H9 (cell line): ENCODE results near the gene ZNF385D. TPM values are rescaled to one million over a fixed set of nuclear protein-coding genes. Genes with fewer than 3 reads are reported as not detected.

ENCODE experiments used
- DNase-seq: peaks from one replicate; pipeline ENCODE4 v3.0.0-alpha.2; 2017
- H2AFZ ChIP-seq: one replicate; pipeline ENCODE4 v1.6.1; 2013; ENCODE audit warnings: mild to moderate bottlenecking, low read length, control low read depth, moderate library complexity
- H2AK5ac ChIP-seq: 2 replicates; pipeline ENCODE4 v1.6.1; 2013; ENCODE audit warnings: low read length, control low read depth, mixed read lengths; ENCODE audit not compliant: insufficient read length
- H2BK120ac ChIP-seq: one replicate; pipeline ENCODE4 v1.6.1; 2013; ENCODE audit warnings: low read depth, mild to moderate bottlenecking, low read length, control low read depth, inconsistent platforms; ENCODE audit not compliant: poor library complexity, severe bottlenecking
- H2BK12ac ChIP-seq: 2 replicates; pipeline ENCODE4 v1.6.1; 2013; ENCODE audit warnings: low read length, control low read depth, mixed read lengths, low read depth; ENCODE audit not compliant: insufficient read length
- H2BK15ac ChIP-seq: 2 replicates; pipeline ENCODE4 v1.6.1; 2013; ENCODE audit warnings: low read depth, low read length, control low read depth
- H2BK20ac ChIP-seq: one replicate; pipeline ENCODE4 v1.6.1; 2013; ENCODE audit warnings: low read depth, mild to moderate bottlenecking, low read length, control low read depth, inconsistent platforms; ENCODE audit not compliant: poor library complexity, severe bottlenecking
- H2BK5ac ChIP-seq: 2 replicates; pipeline ENCODE4 v1.6.1; 2013; ENCODE audit warnings: low read length, control low read depth, mixed read lengths; ENCODE audit not compliant: insufficient read length
- H3K14ac ChIP-seq: 2 replicates; pipeline ENCODE4 v1.6.1; 2013; ENCODE audit warnings: low read length, control low read depth; ENCODE audit not compliant: insufficient read depth
- H3K18ac ChIP-seq: 2 replicates; pipeline ENCODE4 v1.6.1; 2013; ENCODE audit warnings: low read depth, mild to moderate bottlenecking, mixed read lengths, low read length, control low read depth; ENCODE audit not compliant: insufficient read length
- H3K23ac ChIP-seq: 2 replicates; pipeline ENCODE4 v1.6.1; 2013; ENCODE audit warnings: low read length, control low read depth, mixed read lengths, low read depth; ENCODE audit not compliant: insufficient read length
- H3K23me2 ChIP-seq: 2 replicates; pipeline ENCODE4 v1.6.1; 2013; ENCODE audit warnings: low read depth, mild to moderate bottlenecking, mixed read lengths, low read length, control low read depth; ENCODE audit not compliant: insufficient read length, poor library complexity, severe bottlenecking
- H3K27ac ChIP-seq: 2 replicates; pipeline ENCODE4 v1.5.1; 2013; ENCODE audit warnings: low read length, control low read depth, mixed read lengths, low read depth; ENCODE audit not compliant: insufficient read length
- H3K27me3 ChIP-seq: 2 replicates; pipeline ENCODE4 v1.6.1; 2013; ENCODE audit warnings: low read length, control low read depth, inconsistent platforms; ENCODE audit not compliant: insufficient read depth
- H3K4ac ChIP-seq: 2 replicates; pipeline ENCODE4 v1.6.1; 2013; ENCODE audit warnings: low read depth, mild to moderate bottlenecking, control low read depth, inconsistent platforms, low read length, moderate library complexity
- H3K4me1 ChIP-seq: 2 replicates; pipeline ENCODE4 v1.6.1; 2013; ENCODE audit warnings: low read length, control low read depth, inconsistent platforms; ENCODE audit not compliant: insufficient read depth
- H3K4me2 ChIP-seq: 2 replicates; pipeline ENCODE4 v1.6.1; 2013; ENCODE audit warnings: low read length, control low read depth, mixed read lengths; ENCODE audit not compliant: insufficient read length, insufficient read depth
- H3K56ac ChIP-seq: 2 replicates; pipeline ENCODE4 v1.6.1; 2013; ENCODE audit warnings: low read depth, mild to moderate bottlenecking, mixed read lengths, low read length, control low read depth; ENCODE audit not compliant: insufficient read length
- H3K79me1 ChIP-seq: 2 replicates; pipeline ENCODE4 v1.6.1; 2013; ENCODE audit warnings: low read depth, mild to moderate bottlenecking, moderate library complexity, low read length, control low read depth, inconsistent platforms; ENCODE audit not compliant: insufficient read depth, poor library complexity, severe bottlenecking
- H3K79me2 ChIP-seq: 2 replicates; pipeline ENCODE4 v1.6.1; 2013; ENCODE audit warnings: low read length, control low read depth, inconsistent platforms; ENCODE audit not compliant: insufficient read depth
- H3K9ac ChIP-seq: 2 replicates; pipeline ENCODE4 v1.6.1; 2013; ENCODE audit warnings: low read length, control low read depth, mixed read lengths; ENCODE audit not compliant: insufficient read length; ENCODE audit errors: extremely low read depth
- H3K9me3 ChIP-seq: one replicate; pipeline ENCODE4 v1.6.1; 2013; ENCODE audit warnings: low read depth, low read length, inconsistent platforms; ENCODE audit not compliant: control insufficient read depth
- H3T11ph ChIP-seq: one replicate; pipeline ENCODE4 v1.6.1; 2013; ENCODE audit warnings: mild to moderate bottlenecking, low read length, control low read depth, inconsistent platforms
- H4K20me1 ChIP-seq: one replicate; pipeline ENCODE4 v1.6.1; 2013; ENCODE audit not compliant: control insufficient read depth, insufficient read length, insufficient read depth
- H4K5ac ChIP-seq: 2 replicates; pipeline ENCODE4 v1.6.1; 2013; ENCODE audit warnings: low read depth, mild to moderate bottlenecking, mixed read lengths, low read length, control low read depth; ENCODE audit not compliant: insufficient read length
- H4K8ac ChIP-seq: replicated peaks from 2 replicates; pipeline ENCODE4 v1.6.1; 2013; ENCODE audit warnings: low read length, control low read depth, mixed read lengths, low read depth; ENCODE audit not compliant: insufficient read length
- H4K91ac ChIP-seq: 2 replicates; pipeline ENCODE4 v1.6.1; 2013; ENCODE audit warnings: low read depth, mild to moderate bottlenecking, moderate library complexity, mixed read lengths, low read length, control low read depth; ENCODE audit not compliant: insufficient read length
- H3K27ac Mint-ChIP-seq, 3 experiments: 2 replicates in 2 of 3; 3 replicates in 1 of 3; pipeline ENCODE4 v1.8.0; 2020 to 2021; ENCODE audit warnings: mixed read lengths in 3 of 3, mild to moderate bottlenecking in 1 of 3, moderate library complexity in 1 of 3
- H3K27me3 Mint-ChIP-seq: 2 replicates; pipeline ENCODE4 v1.8.0; 2021; ENCODE audit warnings: low read depth, mild to moderate bottlenecking, moderate library complexity, mixed read lengths
- H3K36me3 Mint-ChIP-seq, 3 experiments: 2 replicates in 2 of 3; 3 replicates in 1 of 3; pipeline ENCODE4 v1.8.0; 2020 to 2021; ENCODE audit warnings: low read depth in 3 of 3, mixed read lengths in 3 of 3; ENCODE audit not compliant: insufficient read depth in 1 of 3
- H3K4me1 Mint-ChIP-seq, 2 experiments: 2 replicates each; pipeline ENCODE4 v1.8.0; 2020; ENCODE audit warnings: mixed read lengths in 2 of 2
- H3K4me3 Mint-ChIP-seq, 2 experiments: 2 replicates in 1 of 2; 3 replicates in 1 of 2; pipeline ENCODE4 v1.8.0; 2020 to 2021; ENCODE audit warnings: mild to moderate bottlenecking in 2 of 2, mixed read lengths in 2 of 2, moderate library complexity in 1 of 2
- H3K9me3 Mint-ChIP-seq, 2 experiments: 2 replicates in 1 of 2; 3 replicates in 1 of 2; pipeline ENCODE4 v1.8.0; 2020; ENCODE audit warnings: mild to moderate bottlenecking in 2 of 2, mixed read lengths in 2 of 2, moderate library complexity in 1 of 2
- WGBS: extraction: QIAGEN DNeasy Blood & Tissue Kit; methylation state at CpG from one replicate; pipeline ENCODE4 v1.1.7; 2013; ENCODE audit warnings: missing lambda C conversion rate, low lambda C conversion rate, mixed read lengths; ENCODE audit not compliant: insufficient read length; ENCODE audit errors: extremely low coverage; 5-methylcytosine and 5-hydroxymethylcytosine counted together
- total RNA-seq: library from RNA; stranded (reverse); gene quantifications from 2 replicates; pipeline ENCODE4 v1.2.1, GENCODE V29; 2021
- TF ChIP-seq, protein P1 (sequence below): fragments of 200-600 bp; sonication (generic); conservative IDR thresholded peaks from 3 replicates; pipeline ENCODE4 v1.8.0; 2021; ENCODE audit warnings: antibody characterized with exemption, mild to moderate bottlenecking

Gene ZNF385D
- total RNA-seq, 1 experiment from 2014 or later: 1.5 TPM

DNA sequence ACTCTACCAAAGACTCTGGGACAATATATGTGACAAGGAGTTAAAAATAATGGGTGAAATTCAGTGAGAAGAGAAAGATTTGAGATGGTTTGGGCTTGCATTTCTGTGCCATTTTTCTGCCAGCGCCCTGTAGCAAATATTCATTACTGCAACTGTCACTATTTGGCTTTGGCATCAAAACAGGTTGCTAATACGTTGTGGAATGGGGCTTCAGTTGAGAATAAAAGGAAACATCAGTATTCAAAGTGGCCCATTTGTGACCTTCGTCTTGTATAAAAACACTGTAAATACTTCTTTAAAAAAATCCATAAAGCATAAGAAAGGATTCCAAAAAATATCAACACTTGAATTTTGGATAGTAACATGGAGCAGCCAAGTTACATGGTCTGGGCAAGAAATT lies 309.2 kb downstream of the ZNF385D start:
- no CpG with 5 or more reads among the region's 3 CpGs for WGBS
- H3K23me2 ChIP-seq: no peaks in the 10 kb centered on the region

More for the DNA sequence above, 309.2 kb downstream of the ZNF385D start:
- Histone ChIP-seq H4K91ac (no peak overlapping the region), H3K79me2 (no peaks in the 10 kb centered on the region), H3K27ac (no peak overlapping the region), H3K4ac (no peak overlapping the region), H4K20me1 (no peaks in the 10 kb centered on the region), H3K56ac (no peak overlapping the region), H3K14ac (no peak overlapping the region), H4K5ac (no peak overlapping the region), H2BK5ac (no peak overlapping the region), H4K8ac (no peak overlapping the region), H3K27me3 (no peaks in the 10 kb centered on the region), H2AK5ac (no peak overlapping the region), H3K18ac (no peak overlapping the region), H3K9me3 (no peaks in the 10 kb centered on the region), H3K23ac (no peak overlapping the region), H2BK15ac (no peak overlapping the region), H3K4me2 (no peak overlapping the region), H2BK120ac (no peak overlapping the region), H2BK20ac (no peak overlapping the region), H2AFZ (no peak overlapping the region), H3T11ph (no peak overlapping the region), H3K79me1 (no peaks in the 10 kb centered on the region), H3K9ac (no peak overlapping the region), H2BK12ac (no peak overlapping the region), H3K4me1 (no peaks in the 10 kb centered on the region)
- Mint-ChIP-seq H3K4me3 (no peak overlapping the region), H3K9me3 (no peaks in the 10 kb centered on the region), H3K36me3 (no peaks in the 10 kb centered on the region; a peak in 1 of 7 replicates), H3K4me1 (peaks cover 6 to 11% of the 10 kb centered on the region in 2 experiments), H3K27me3 (no peaks in the 10 kb centered on the region), H3K27ac (peak overlapping the region in 1 of 3 experiments; percentile 37; a peak in 1 of 7 replicates)
- DNase-seq: no peak
- TF ChIP-seq, protein P1, sequence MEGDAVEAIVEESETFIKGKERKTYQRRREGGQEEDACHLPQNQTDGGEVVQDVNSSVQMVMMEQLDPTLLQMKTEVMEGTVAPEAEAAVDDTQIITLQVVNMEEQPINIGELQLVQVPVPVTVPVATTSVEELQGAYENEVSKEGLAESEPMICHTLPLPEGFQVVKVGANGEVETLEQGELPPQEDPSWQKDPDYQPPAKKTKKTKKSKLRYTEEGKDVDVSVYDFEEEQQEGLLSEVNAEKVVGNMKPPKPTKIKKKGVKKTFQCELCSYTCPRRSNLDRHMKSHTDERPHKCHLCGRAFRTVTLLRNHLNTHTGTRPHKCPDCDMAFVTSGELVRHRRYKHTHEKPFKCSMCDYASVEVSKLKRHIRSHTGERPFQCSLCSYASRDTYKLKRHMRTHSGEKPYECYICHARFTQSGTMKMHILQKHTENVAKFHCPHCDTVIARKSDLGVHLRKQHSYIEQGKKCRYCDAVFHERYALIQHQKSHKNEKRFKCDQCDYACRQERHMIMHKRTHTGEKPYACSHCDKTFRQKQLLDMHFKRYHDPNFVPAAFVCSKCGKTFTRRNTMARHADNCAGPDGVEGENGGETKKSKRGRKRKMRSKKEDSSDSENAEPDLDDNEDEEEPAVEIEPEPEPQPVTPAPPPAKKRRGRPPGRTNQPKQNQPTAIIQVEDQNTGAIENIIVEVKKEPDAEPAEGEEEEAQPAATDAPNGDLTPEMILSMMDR: no peak
